Pancreas (tissue), 10 donors: ENCODE results near the gene MTFR2. TPM values are rescaled to one million over a fixed set of nuclear protein-coding genes. Genes with fewer than 3 reads are reported as not detected.

Experiments
- ATAC-seq, 4 donors: fragments of 200-7000 bp; cut with Tn5 transposase; one replicate each; pipeline versions ENCODE4 v1.8.0 to v1.9.1; 2020; ENCODE audit warnings: mild to moderate bottlenecking in 4 of 4, moderate library complexity in 4 of 4
- DNase-seq, 6 donors: peaks; one replicate each; pipeline ENCODE4 v3.0.0-alpha.2; 2020
- FAIRE-seq: peaks from 2 replicates; lab custom pipeline; 2012; peaks lifted over from hg19 to GRCh38; lab: Jason Lieb, UNC
- H3K27ac ChIP-seq, 4 donors: fragments of 200-600 bp; sonication (generic); 1 replicate in 3 of 4; 2 replicates in 1 of 4; pipeline versions ENCODE4 v1.5.0 to v1.8.0; 2020
- H3K27me3 ChIP-seq, 4 donors: fragments of 200-600 bp; one replicate each; pipeline ENCODE4 v1.8.0; 2021
- H3K36me3 ChIP-seq, 3 donors: fragments of 200-600 bp; sonication (generic) in 1 of 3; one replicate each; pipeline versions ENCODE4 v1.5.0 to v1.8.0; 2020 to 2021
- H3K4me1 ChIP-seq, 3 donors: fragments of 200-600 bp; one replicate each; pipeline ENCODE4 v1.8.0; 2021
- H3K4me3 ChIP-seq, 4 donors: fragments of 200-600 bp; sonication (generic) in 2 of 4; one replicate each; pipeline versions ENCODE4 v1.5.0 to v1.8.0; 2020 to 2021
- H3K9me3 ChIP-seq, 4 donors: fragments of 200-600 bp; one replicate each; pipeline ENCODE4 v1.8.0; 2021
- CTCF ChIP-seq, 4 donors: fragments of 200-600 bp; sonication (generic) in 3 of 4; IDR thresholded peaks; one replicate each; pipeline versions ENCODE4 v1.5.0 to v1.8.0; 2021; ENCODE audit warnings: antibody characterized with exemption in 4 of 4
- WGBS, 2 donors: extraction: QIAGEN DNeasy Blood & Tissue Kit; methylation state at CpG; one replicate each; pipeline ENCODE4 v1.1.7; 2013; 5-methylcytosine and 5-hydroxymethylcytosine counted together
- intact Hi-C, 3 donors: fragments of 100-400 bp; cut with DNase I; formaldehyde crosslinking; loops; one replicate each; pipeline versions ENCODE4 v1.11.1 to v1.14.2; 2022
- polyA plus RNA-seq, 2 donors: library from polyadenylated mRNA; stranded (reverse); fragments of 200-250 nt; gene quantifications; one replicate each; pipeline ENCODE4 v1.2.3, GENCODE V29; 2013
- total RNA-seq, 6 donors: library from RNA; stranded (reverse); fragmentation: NEBNext Ultra II Directional in 4 of 6; extraction: Animal tissue kit (Norgen Biotek cat#: 25700) in 4 of 6; gene quantifications; one replicate each; pipeline versions ENCODE4 v1.2.1 to v1.2.4, GENCODE V29; 2021 to 2023
- donor health status: healthy with polysubstance abuse.
- donor health status: DM: no; HTN: no; CAD: no; lungs with moderate emphysema.
- donor health status: DM: no; HTN: no; CAD: no.
- donor health status: control.
- donor health status: control.
- donor health status: Bipolar disorder and iron deficiency.
- donor health status: DM: yes; HTN: yes; CAD: no.
- donor health status: DM: no; HTN: no; CAD: no.
- donor health status: DM: no; HTN: no; CAD: no.
- donor health status: DM: yes; HTN: yes; CAD: no.

MTFR2 gene
- total RNA-seq (under 1 TPM in 5 of 6 donors, not detected in 1; 0.08 to 0.61 (median 0.34) TPM), polyA plus RNA-seq (under 1 TPM; 0.26 to 0.49 TPM)

GRCh38 chr6:136249811-136250685, at the start of gene MTFR2:
TSS of gene MTFR2 (minus strand) at chr6:136250311. CDS start at chr6:136249099, 1,212 bp downstream.
- H3K4me1 ChIP-seq, result peaks cover 3 to 15% (median 11%) of the 10 kb centered on the region in 3 donors
- DNase-seq (peak; percentile 80 to 98 (median 94)), ATAC-seq (peak; percentile 97 to 100 (median 98)), FAIRE-seq (peak; percentile 81)
- WGBS, 2 donors, result 1% methylated on average over 59 of the region's 59 CpGs
- intact Hi-C loops, result no loop called here
- no peaks in the 10 kb centered on the region for H3K36me3 ChIP-seq
- no peaks in the 10 kb centered on the region for H3K27me3 ChIP-seq
- peak within 1 kb of the TSS; percentile 37 to 80 (median 44) for H3K4me3 ChIP-seq
- TF ChIP-seq CTCF (IDR thresholded peaks at IDR 0.05), result no peak
- H3K9me3 ChIP-seq, result no peaks in the 10 kb centered on the region
- H3K27ac ChIP-seq, result peak within 1 kb of the TSS in 2 of 4 donors; percentile 61 to 66

- no peak overlapping the region for H3K27ac ChIP-seq
- no peak for TF ChIP-seq CTCF (IDR thresholded peaks at IDR 0.05)
- peaks cover 9 to 10% (median 9%) of the 10 kb centered on the region in 3 donors for H3K4me1 ChIP-seq
- 85 to 88% methylated on average over 3 of the region's 3 CpGs for WGBS, 2 donors
- no peak for DNase-seq
- no peaks in the 10 kb centered on the region for H3K27me3 ChIP-seq
- no peak for FAIRE-seq
- H3K36me3 ChIP-seq, result no peaks in the 10 kb centered on the region
- no peak overlapping the region for H3K4me3 ChIP-seq
- ATAC-seq, result no peak
- intact Hi-C loops, result no loop called here
- no peaks in the 10 kb centered on the region for H3K9me3 ChIP-seq
These were observed 44.5 kb upstream of the MTFR2 start for GRCh38 chr6:136294621-136295020.

GRCh38 chr6:136290410-136291010, 40.4 kb upstream of the MTFR2 start:
- H3K27ac ChIP-seq, result peak overlapping the region; percentile 99 to 100 (median 100)
- DNase-seq, result peak; percentile 60 to 85 (median 78)
- no peak for FAIRE-seq
- peak overlapping the region; percentile 18 to 88 (median 53) for H3K4me3 ChIP-seq
- intact Hi-C loops, result no loop called here
- TF ChIP-seq CTCF (IDR thresholded peaks at IDR 0.05), result no peak
- 3% methylated on average over 22 of the region's 22 CpGs for WGBS, 2 donors
- peak; percentile 21 to 51 (median 43) for ATAC-seq
- no peaks in the 10 kb centered on the region for H3K36me3 ChIP-seq
- H3K27me3 ChIP-seq, result no peaks in the 10 kb centered on the region
- no peaks in the 10 kb centered on the region for H3K9me3 ChIP-seq
- H3K4me1 ChIP-seq, result peaks cover 25 to 26% (median 25%) of the 10 kb centered on the region in 3 donors

GRCh38 chr6:136289579-136290409, 39.7 kb upstream of the MTFR2 start, which contains the start of gene BCLAF1:
TSS of gene BCLAF1 (minus strand) at chr6:136289846. CDS start at chr6:136279866, 9,980 bp downstream.
- Histone ChIP-seq H3K4me1 (peaks cover 30 to 32% (median 31%) of the 10 kb centered on the region in 3 donors), H3K9me3 (no peaks in the 10 kb centered on the region), H3K4me3 (peak within 1 kb of the TSS; percentile 83 to 96 (median 88)), H3K27me3 (no peaks in the 10 kb centered on the region), H3K36me3 (no peaks in the 10 kb centered on the region), H3K27ac (peak within 1 kb of the TSS; percentile 99 to 100 (median 100))
- no peak for TF ChIP-seq CTCF (IDR thresholded peaks at IDR 0.05)
- FAIRE-seq, result peak; percentile 90
- WGBS, 2 donors, result 0% methylated on average over 60 of the region's 60 CpGs
- ATAC-seq, result peak; percentile 90 to 95 (median 91)
- DNase-seq, result peak; percentile 99 to 100 (median 100)
- intact Hi-C loops, result no loop called here
